Measurements from ENCODE around the gene ZNF277. TPM values are rescaled to one million over a fixed set of nuclear protein-coding genes. Genes with fewer than 3 reads are reported as not detected.
A peak's percentile ranks its signal among the peaks of the same experiment; 100 is the strongest.
"Not testable (repeated sequence)": the region's sequence is repeated elsewhere in the genome, so short reads cannot be mapped to it uniquely, and the experiment has no call there.

ZNF277 gene
- total RNA-seq, 2 donors from 2014 or later, result 22.7 to 30.4 TPM

DNA sequence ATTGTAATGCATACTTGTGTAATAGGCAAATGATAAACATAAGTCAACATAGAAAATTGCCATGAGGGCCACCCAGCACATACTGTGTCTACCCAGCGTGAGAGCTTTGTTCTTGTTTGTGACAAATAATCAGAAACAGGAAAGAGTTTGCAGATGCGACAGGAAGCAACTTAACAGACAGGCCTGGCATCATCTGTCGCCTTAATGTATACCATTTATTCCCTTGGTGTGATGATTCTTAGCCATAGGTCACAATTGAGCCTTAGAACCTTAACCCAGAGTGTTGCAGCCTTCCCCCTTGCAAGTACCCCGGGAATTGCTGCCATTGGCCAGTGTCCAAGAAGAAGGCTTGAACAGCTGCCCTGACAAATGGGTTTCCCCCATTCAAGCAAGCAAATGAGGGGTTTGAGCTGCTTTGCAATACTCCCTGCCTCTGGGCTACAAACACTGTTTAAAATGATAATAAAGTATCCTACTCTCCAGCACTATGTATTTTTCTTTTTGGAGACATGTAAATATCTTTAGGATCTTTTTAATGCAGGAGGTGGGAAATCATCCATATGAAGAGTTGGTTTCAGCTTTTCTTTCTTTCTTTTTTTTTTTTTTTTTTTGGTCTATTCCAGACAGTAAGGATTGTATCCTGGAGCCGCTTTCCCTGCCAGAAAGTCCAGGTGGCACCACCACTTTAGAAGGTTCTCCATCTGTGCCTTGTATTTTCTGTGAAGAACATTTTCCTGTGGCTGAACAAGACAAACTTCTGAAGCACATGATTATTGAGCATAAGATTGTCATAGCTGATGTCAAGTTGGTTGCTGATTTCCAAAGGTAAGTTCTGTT lies 80.0 kb downstream of the ZNF277 start:
- Mint-ChIP-seq H3K36me3 (no peaks in the 10 kb centered on the region), H3K9me3 (no peaks in the 10 kb centered on the region)
- no peak for ATAC-seq

DNA sequence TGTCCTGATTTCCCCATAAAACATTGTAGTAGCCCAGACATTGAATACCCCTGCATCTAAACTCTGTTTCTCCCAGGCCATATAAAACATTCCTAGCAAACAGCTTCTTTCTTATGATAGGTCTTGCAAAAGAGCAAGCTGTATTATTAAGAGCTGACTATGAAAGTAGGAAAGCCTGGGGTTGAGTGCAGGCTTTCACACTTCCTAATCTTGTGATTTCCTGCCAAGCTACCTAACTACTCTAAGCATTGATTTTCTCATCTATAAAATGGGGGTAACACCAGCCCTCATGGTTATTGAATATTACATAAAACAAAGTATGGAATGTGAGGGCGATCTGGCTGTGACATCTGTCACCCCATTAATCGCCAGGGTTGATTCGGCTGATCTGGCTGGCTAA lies 81.8 kb downstream of the ZNF277 start:
- H3K36me3 Mint-ChIP-seq, result no peaks in the 10 kb centered on the region
- DNase-seq (ENCODE audit: low spot score in 2 of 2) (no peak), ATAC-seq (no peak)
- H3K9me3 Mint-ChIP-seq, result no peaks in the 10 kb centered on the region
- H3K27ac Mint-ChIP-seq, result no peak overlapping the region

More for the DNA sequence above, 80.0 kb downstream of the ZNF277 start:
- H3K27ac Mint-ChIP-seq, result no peak overlapping the region
- no peak for DNase-seq (ENCODE audit: low spot score in 2 of 2)

DNA sequence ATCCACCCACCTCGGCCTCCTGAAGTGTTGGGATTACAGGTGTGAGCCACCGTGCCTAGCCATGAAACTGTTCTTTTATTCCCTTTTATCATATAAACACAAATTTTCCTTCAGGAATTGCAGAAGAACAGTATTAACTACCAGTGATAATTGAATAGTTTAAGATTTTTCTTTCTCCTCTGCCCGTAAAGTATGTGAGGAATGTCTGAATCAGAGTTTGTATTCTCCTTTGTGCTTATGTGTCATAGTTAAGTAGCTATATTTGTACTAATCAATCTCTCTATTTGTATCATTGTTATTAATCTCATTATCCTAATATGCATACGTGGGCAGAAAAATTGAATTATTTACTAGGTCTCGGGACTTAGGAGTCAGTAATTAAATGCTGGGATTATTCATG lies 83.6 kb downstream of the ZNF277 start:
- Mint-ChIP-seq H3K9me3 (no peaks in the 10 kb centered on the region), H3K27ac (no peak overlapping the region), H3K36me3 (no peaks in the 10 kb centered on the region)
- no peak for ATAC-seq
- no peak for DNase-seq (ENCODE audit: low spot score in 2 of 2)

- no peak for ATAC-seq
- no peak for DNase-seq (ENCODE audit: low spot score in 2 of 2)
- no peak overlapping the region for H3K27ac Mint-ChIP-seq
Measured at GRCh38 chr7:112292162-112292561, 85.7 kb downstream of the ZNF277 start.

GRCh38 chr7:112293416-112293815 lies 86.9 kb downstream of the ZNF277 start:
- no peak overlapping the region for H3K27ac Mint-ChIP-seq
- no peak for ATAC-seq

More at GRCh38 chr7:112292162-112292561, 85.7 kb downstream of the ZNF277 start:
- Mint-ChIP-seq H3K9me3 (no peaks in the 10 kb centered on the region), H3K36me3 (no peaks in the 10 kb centered on the region)

DNA sequence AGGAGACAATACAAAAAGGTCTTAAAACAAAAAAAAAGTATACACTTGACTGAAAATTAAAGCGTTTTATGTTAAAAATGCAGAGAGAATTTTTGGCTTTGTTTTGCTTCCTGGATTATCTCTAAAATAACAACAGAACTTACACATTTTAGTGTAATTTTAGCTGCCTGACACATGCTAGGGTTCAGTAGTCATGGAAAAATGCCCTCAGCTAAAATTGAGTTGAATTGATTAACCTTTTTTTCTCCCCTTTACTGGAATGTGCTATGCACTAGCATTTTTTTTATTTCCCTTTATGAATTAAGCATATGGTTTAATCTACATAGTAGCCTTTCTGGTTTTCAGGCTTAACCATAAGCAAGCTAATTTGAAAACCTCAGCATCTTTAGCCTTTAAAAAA lies 89.9 kb downstream of the ZNF277 start:
- Mint-ChIP-seq H3K9me3 (no peaks in the 10 kb centered on the region), H3K27ac (no peak overlapping the region), H3K36me3 (peaks cover 0 to 4% of the 10 kb centered on the region in 2 donors)
- ATAC-seq (no peak), DNase-seq (ENCODE audit: low spot score in 2 of 2) (no peak)

More at GRCh38 chr7:112293416-112293815, 86.9 kb downstream of the ZNF277 start:
- no peaks in the 10 kb centered on the region for H3K36me3 Mint-ChIP-seq
- H3K9me3 Mint-ChIP-seq, result no peaks in the 10 kb centered on the region
- no peak for DNase-seq (ENCODE audit: low spot score in 2 of 2)

DNA sequence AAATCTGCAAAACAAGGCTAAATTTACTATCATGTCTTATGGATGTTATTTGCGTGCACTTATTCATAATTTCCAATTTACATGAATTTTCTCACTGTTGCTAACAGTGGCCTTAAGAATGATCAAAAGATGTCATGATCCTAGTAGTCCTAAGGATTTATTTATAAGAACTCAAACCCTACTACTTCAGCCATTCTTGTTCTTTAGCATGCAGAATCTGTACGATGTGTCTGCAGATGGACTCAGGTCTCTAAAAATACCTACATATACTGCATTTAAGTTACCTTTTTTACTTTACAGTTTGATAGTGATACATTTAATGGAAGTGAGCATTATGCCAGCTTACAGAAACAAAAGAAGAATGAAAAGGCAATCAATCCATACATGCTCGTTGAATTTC lies 91.2 kb downstream of the ZNF277 start:
- DNase-seq (ENCODE audit: low spot score in 2 of 2) (no peak), ATAC-seq (no peak)
- Mint-ChIP-seq H3K9me3 (no peaks in the 10 kb centered on the region), H3K36me3 (peaks cover 0 to 4% of the 10 kb centered on the region in 2 donors), H3K27ac (no peak overlapping the region)

GRCh38 chr7:112298543-112299100 lies 92.1 kb downstream of the ZNF277 start:
- Mint-ChIP-seq H3K9me3 (no peaks in the 10 kb centered on the region), H3K27ac (no peak overlapping the region), H3K36me3 (peaks cover 0 to 4% of the 10 kb centered on the region in 2 donors)
- no peak for DNase-seq (ENCODE audit: low spot score in 2 of 2)
- no peak for ATAC-seq

GRCh38 chr7:112300072-112300471 lies 93.6 kb downstream of the ZNF277 start:
- Mint-ChIP-seq H3K36me3 (peaks cover 3 to 4% of the 10 kb centered on the region in 2 donors), H3K9me3 (no peaks in the 10 kb centered on the region), H3K27ac (no peak overlapping the region)
- DNase-seq (ENCODE audit: low spot score in 2 of 2) (no peak), ATAC-seq (no peak)

DNA sequence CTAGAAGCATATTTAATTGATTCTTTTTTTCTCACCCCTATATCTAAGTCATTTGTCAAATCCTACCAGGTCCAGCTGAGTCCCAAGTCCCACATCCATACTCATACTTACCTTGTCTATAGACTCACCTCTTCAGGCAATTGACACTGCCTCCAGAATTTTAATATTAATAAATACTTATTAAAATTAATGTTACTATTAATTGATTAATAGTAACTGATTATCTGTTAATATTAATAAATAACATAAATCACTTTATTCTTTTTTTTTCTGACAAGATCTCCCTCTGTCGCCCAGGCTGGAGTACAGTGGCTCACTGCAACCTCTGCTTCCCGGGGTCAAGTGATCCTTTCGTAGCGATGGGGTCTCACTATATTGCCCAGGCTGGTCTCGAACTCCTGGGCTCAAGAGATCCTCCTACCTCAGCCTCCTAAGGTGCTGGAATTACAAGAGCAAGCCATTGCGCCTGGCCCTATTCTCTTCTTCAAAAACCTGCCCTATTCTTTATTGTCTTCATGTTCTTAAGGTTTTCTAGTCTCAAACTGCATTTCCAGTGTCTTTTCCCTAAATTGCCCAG lies 94.4 kb downstream of the ZNF277 start:
- H3K27ac Mint-ChIP-seq, result no peak overlapping the region
- no peak for ATAC-seq
- no peaks in the 10 kb centered on the region for H3K9me3 Mint-ChIP-seq
- DNase-seq (ENCODE audit: low spot score in 2 of 2), result no peak
- peaks cover 4 to 11% of the 10 kb centered on the region in 2 donors for H3K36me3 Mint-ChIP-seq

- ATAC-seq (no peak), DNase-seq (ENCODE audit: low spot score in 2 of 2) (no peak)
- H3K9me3 Mint-ChIP-seq, result no peaks in the 10 kb centered on the region
- H3K36me3 Mint-ChIP-seq, result peaks cover 4 to 11% of the 10 kb centered on the region in 2 donors
- peak overlapping the region in 1 of 2 donors; percentile 53 for H3K27ac Mint-ChIP-seq
Measured at GRCh38 chr7:112302566-112302965, 96.1 kb downstream of the ZNF277 start.

GRCh38 chr7:112306903-112307302 lies 100.4 kb downstream of the ZNF277 start:
- peaks cover 11 to 12% of the 10 kb centered on the region in 2 donors for H3K9me3 Mint-ChIP-seq
- H3K27ac Mint-ChIP-seq, result no peak overlapping the region
- ATAC-seq, result no peak
- DNase-seq (ENCODE audit: low spot score in 2 of 2), result no peak
- H3K36me3 Mint-ChIP-seq, result peaks cover 19 to 33% of the 10 kb centered on the region in 2 donors

DNA sequence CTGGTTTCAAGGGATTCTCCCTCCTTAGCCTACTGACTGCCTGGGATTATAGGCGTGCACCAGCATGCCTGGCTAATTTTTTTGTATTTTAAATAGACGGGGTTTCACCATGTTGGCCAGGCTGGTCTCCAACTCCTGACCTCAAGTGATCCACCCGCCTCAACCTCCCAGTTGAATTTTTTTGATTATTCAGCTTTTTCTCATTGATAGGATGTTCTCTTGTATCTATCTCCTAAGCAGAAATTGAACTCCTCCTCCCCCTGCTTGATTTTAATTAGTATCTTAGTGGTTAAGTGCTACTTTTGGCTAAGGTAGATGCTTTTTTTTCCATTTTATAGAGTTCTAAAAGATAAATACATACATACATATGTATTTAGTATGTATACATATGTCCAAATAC lies 101.0 kb downstream of the ZNF277 start:
- peaks cover 11 to 12% of the 10 kb centered on the region in 2 donors for H3K9me3 Mint-ChIP-seq
- no peak overlapping the region for H3K27ac Mint-ChIP-seq
- no peak for DNase-seq (ENCODE audit: low spot score in 2 of 2)
- H3K36me3 Mint-ChIP-seq, result peaks cover 19 to 33% of the 10 kb centered on the region in 2 donors
- no peak for ATAC-seq

DNA sequence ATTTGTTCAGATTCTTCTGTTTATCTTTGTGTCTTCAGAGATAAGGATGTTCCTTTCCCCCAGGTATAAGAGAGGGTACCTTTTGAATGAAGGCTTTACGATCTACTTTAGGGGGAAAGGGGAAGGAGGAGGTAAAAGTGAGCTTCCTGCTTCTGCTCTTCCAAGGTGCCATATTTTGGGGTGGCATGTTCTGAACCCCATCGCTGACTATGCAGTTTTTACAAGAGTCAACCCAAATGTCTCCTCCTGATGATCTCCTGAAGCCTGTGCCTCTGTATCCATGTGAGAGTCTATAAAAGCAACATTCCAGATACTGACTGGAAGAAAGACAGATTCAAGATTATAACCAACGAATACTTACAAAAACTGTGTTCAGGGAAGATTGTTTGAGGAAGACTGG lies 102.5 kb downstream of the ZNF277 start:
- H3K27ac Mint-ChIP-seq, result no peak overlapping the region
- peaks cover 20 to 36% of the 10 kb centered on the region in 2 donors for H3K36me3 Mint-ChIP-seq
- H3K9me3 Mint-ChIP-seq, result peaks cover 11 to 12% of the 10 kb centered on the region in 2 donors
- ATAC-seq (no peak), DNase-seq (ENCODE audit: low spot score in 2 of 2) (no peak)

DNA sequence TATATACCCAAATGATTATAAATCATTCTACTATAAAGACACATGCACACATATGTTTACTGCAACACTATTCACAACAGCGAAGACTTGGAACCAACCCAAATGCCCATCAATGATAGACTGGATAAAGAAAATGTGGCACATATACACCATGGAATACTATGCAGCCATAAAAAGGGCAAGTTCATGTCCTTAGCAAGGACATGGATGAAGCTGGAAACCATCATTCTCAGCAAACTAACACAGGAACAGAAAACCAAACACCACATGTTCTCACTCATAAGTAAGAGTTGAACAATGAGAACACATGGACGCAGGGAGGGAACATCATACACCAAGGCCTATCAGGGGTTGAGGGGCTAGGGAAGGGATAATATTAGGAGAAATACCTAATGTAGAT lies 110.3 kb downstream of the ZNF277 start:
- H3K27ac Mint-ChIP-seq; ATAC-seq; H3K9me3 Mint-ChIP-seq; DNase-seq (ENCODE audit: low spot score in 2 of 2): not testable (repeated sequence)
- H3K36me3 Mint-ChIP-seq, result peaks cover 44 to 50% of the 10 kb centered on the region in 2 donors

DNA sequence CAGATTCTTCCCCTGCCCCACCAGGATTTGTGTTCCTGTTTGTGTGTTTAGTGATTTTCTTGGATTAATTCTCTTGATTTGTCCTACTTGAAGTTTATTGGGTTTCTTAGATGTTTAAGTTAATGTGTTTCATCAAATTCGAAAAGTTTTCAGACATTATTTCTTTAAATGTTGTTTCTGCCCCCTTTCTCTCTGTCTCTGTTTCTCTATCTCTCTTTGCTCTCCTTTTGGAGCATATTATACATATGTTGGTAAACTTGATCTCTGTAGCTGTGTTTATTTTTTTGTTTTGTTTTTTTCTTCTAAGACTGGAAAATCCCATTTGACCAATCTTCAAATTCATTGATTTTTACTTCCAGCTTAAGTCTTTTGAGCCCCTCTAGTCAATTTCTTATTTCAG lies 115.6 kb downstream of the ZNF277 start:
- Mint-ChIP-seq H3K27ac (no peak overlapping the region), H3K9me3 (peaks cover 7 to 12% of the 10 kb centered on the region in 2 donors), H3K36me3 (peaks cover 35 to 40% of the 10 kb centered on the region in 2 donors)
- ATAC-seq, result no peak
- DNase-seq (ENCODE audit: low spot score in 2 of 2), result no peak

GRCh38 chr7:112327566-112327965 lies 121.1 kb downstream of the ZNF277 start:
- H3K27ac Mint-ChIP-seq, result no peak overlapping the region
- H3K36me3 Mint-ChIP-seq, result peaks cover 4 to 16% of the 10 kb centered on the region in 2 donors
- no peak for DNase-seq (ENCODE audit: low spot score in 2 of 2)
- H3K9me3 Mint-ChIP-seq, result no peaks in the 10 kb centered on the region
- ATAC-seq, result no peak

Measured in activated naive CD4-positive, alpha-beta T cell treated with anti-CD3 and anti-CD28 coated beads, Interleukin-2, amount 50 U/mL, for 72 hours (primary cell).